Neural cell (in vitro differentiated cells): ENCODE results near the gene RAB6A. TPM values are rescaled to one million over a fixed set of nuclear protein-coding genes. Genes with fewer than 3 reads are reported as not detected.

Experiments used
- H2AFZ ChIP-seq: fragments of 200-600, 300-800 bp; sonication (generic), shearing (Covaris generic); 2 replicates; pipeline ENCODE4 v1.6.0; 2014; ENCODE audit warnings: low read depth, mild to moderate bottlenecking, antibody characterized with exemption, low read length, moderate library complexity
- H3F3A ChIP-seq: fragments of 200-600 bp; shearing (Covaris generic); 2 replicates; pipeline ENCODE4 v1.6.1; 2016; ENCODE audit warnings: mild to moderate bottlenecking, moderate library complexity, mixed read lengths, antibody characterized with exemption, low read length; ENCODE audit not compliant: insufficient read depth, poor library complexity, severe bottlenecking
- H3K27ac ChIP-seq: fragments of 200-600, 300-800 bp; sonication (generic), shearing (Covaris generic); 2 replicates; pipeline ENCODE4 v1.5.1; 2014; ENCODE audit warnings: mild to moderate bottlenecking, low read length, moderate library complexity
- H3K27me3 ChIP-seq: fragments of 300-800, 200-600 bp; sonication (generic), shearing (Covaris generic); 2 replicates; pipeline ENCODE4 v1.6.0; 2014; ENCODE audit warnings: mild to moderate bottlenecking, low read depth, low read length, moderate library complexity; ENCODE audit not compliant: insufficient read depth
- H3K36me3 ChIP-seq: fragments of 300-800, 200-600 bp; sonication (generic), shearing (Covaris generic); 2 replicates; pipeline ENCODE4 v1.5.1; 2014; ENCODE audit warnings: mild to moderate bottlenecking, antibody characterized with exemption, low read length, moderate library complexity; ENCODE audit not compliant: insufficient read depth
- H3K4me2 ChIP-seq: fragments of 300-800, 200-600 bp; sonication (generic), shearing (Covaris generic); 2 replicates; pipeline ENCODE4 v1.6.0; 2014; ENCODE audit warnings: mild to moderate bottlenecking, low read length
- H3K4me3 ChIP-seq: fragments of 300-800, 200-600 bp; sonication (generic), shearing (Covaris generic); 2 replicates; pipeline ENCODE4 v1.5.1; 2014; ENCODE audit warnings: mild to moderate bottlenecking, low read length, moderate library complexity
- H3K79me2 ChIP-seq: fragments of 200-600 bp; shearing (Covaris generic); replicated peaks from 2 replicates; pipeline ENCODE4 v1.6.0; 2014; ENCODE audit warnings: mild to moderate bottlenecking, low read length, moderate library complexity; ENCODE audit not compliant: insufficient read depth
- H3K9ac ChIP-seq: fragments of 300-800, 200-600 bp; sonication (generic), shearing (Covaris generic); 2 replicates; pipeline ENCODE4 v1.6.1; 2016; ENCODE audit warnings: mild to moderate bottlenecking, low read length, mixed read lengths
- H3K9me2 ChIP-seq: fragments of 200-600 bp; shearing (Covaris generic); 2 replicates; pipeline ENCODE4 v1.6.1; 2016; ENCODE audit warnings: mild to moderate bottlenecking, low read length, mixed read lengths; ENCODE audit not compliant: insufficient read depth
- H3K9me3 ChIP-seq: fragments of 200-600, 300-800 bp; sonication (generic), shearing (Covaris generic); 2 replicates; pipeline ENCODE4 v1.6.1; 2016; ENCODE audit warnings: mild to moderate bottlenecking, mixed run types, low read length, moderate library complexity, mixed read lengths
- H4K20me1 ChIP-seq: fragments of 200-600 bp; shearing (Covaris generic); 2 replicates; pipeline ENCODE4 v1.6.1; 2016; ENCODE audit warnings: mild to moderate bottlenecking, mixed run types; ENCODE audit not compliant: insufficient read depth
- CTCF ChIP-seq: fragments of 450-650 bp; IDR thresholded peaks from 2 replicates; pipeline ENCODE4 v1.5.1; 2014; ENCODE audit warnings: antibody characterized with exemption, mild to moderate bottlenecking, moderate library complexity; ENCODE audit not compliant: poor library complexity, severe bottlenecking
- EP300 ChIP-seq: fragments of 450-650 bp; conservative IDR thresholded peaks from 2 replicates; pipeline ENCODE4 v1.6.1; 2014; ENCODE audit warnings: antibody characterized with exemption, mild to moderate bottlenecking, moderate library complexity; ENCODE audit not compliant: poor library complexity, severe bottlenecking
- EZH2 ChIP-seq: fragments of 200-600, 300-800 bp; shearing (Covaris generic), sonication (generic); IDR thresholded peaks from 2 replicates; pipeline ENCODE4 v1.6.1; 2014; ENCODE audit warnings: antibody characterized with exemption, low read length, borderline replicate concordance, mild to moderate bottlenecking; ENCODE audit not compliant: insufficient read depth, poor library complexity, severe bottlenecking
- MXI1 ChIP-seq: fragments of 450-650 bp; conservative IDR thresholded peaks from 2 replicates; pipeline ENCODE4 v1.6.1; 2014; ENCODE audit warnings: antibody characterized with exemption, mild to moderate bottlenecking; ENCODE audit not compliant: poor library complexity, severe bottlenecking
- POLR2AphosphoS5 ChIP-seq: IDR thresholded peaks from 2 replicates; pipeline ENCODE4 v1.6.1; 2012
- RAD21 ChIP-seq: fragments of 450-650 bp; conservative IDR thresholded peaks from 2 replicates; pipeline ENCODE4 v1.6.1; 2014; ENCODE audit warnings: antibody characterized with exemption, mild to moderate bottlenecking, moderate library complexity
- REST ChIP-seq: IDR thresholded peaks from 2 replicates; pipeline ENCODE4 v1.6.1; 2012; ENCODE audit warnings: borderline replicate concordance
- SMC3 ChIP-seq: fragments of 450-650 bp; conservative IDR thresholded peaks from 2 replicates; pipeline ENCODE4 v1.6.1; 2014; ENCODE audit warnings: antibody characterized with exemption, mild to moderate bottlenecking, moderate library complexity; ENCODE audit not compliant: poor library complexity
- TAF1 ChIP-seq: IDR thresholded peaks from 2 replicates; pipeline ENCODE4 v1.6.1; 2012; ENCODE audit warnings: low read depth
- polyA plus RNA-seq: library from polyadenylated mRNA; depleted of rRNA; stranded (reverse); fragments of >200 nt; gene quantifications from 2 replicates; pipeline ENCODE4 v1.2.3, GENCODE V29; 2014

The RAB6A gene
- polyA plus RNA-seq, 1 donor from 2014 or later = 155 TPM

- no peaks in the 10 kb centered on the region for H3K9me3 ChIP-seq
- H3K79me2 ChIP-seq = no peaks in the 10 kb centered on the region
- H3F3A ChIP-seq = no peaks in the 10 kb centered on the region
- no peak overlapping the region for H3K27ac ChIP-seq
- no peaks in the 10 kb centered on the region for H3K27me3 ChIP-seq
- H3K4me3 ChIP-seq = no peak overlapping the region
- H3K36me3 ChIP-seq = no peaks in the 10 kb centered on the region
- no peaks in the 10 kb centered on the region for H3K9me2 ChIP-seq
- H3K4me2 ChIP-seq = no peak overlapping the region
- H3K9ac ChIP-seq = no peak overlapping the region
- H4K20me1 ChIP-seq = no peaks in the 10 kb centered on the region
- H2AFZ ChIP-seq = no peak overlapping the region
- TF ChIP-seq SMC3 = no peak
- no peak for TF ChIP-seq REST
- no peak for TF ChIP-seq POLR2AphosphoS5
- no peak for TF ChIP-seq EZH2
- no peak for TF ChIP-seq TAF1
- TF ChIP-seq CTCF = no peak
- TF ChIP-seq EP300 = no peak
- TF ChIP-seq RAD21 = no peak
- TF ChIP-seq MXI1 = no peak
Observed at GRCh38 chr11:73648121-73648520, 112.8 kb downstream of the RAB6A start.

- Histone ChIP-seq H3K4me2 (no peak overlapping the region), H3F3A (no peaks in the 10 kb centered on the region), H3K4me3 (no peak overlapping the region), H4K20me1 (no peaks in the 10 kb centered on the region), H2AFZ (no peak overlapping the region), H3K36me3 (no peaks in the 10 kb centered on the region), H3K27ac (no peak overlapping the region), H3K9me3 (no peaks in the 10 kb centered on the region), H3K79me2 (no peaks in the 10 kb centered on the region), H3K9ac (no peak overlapping the region), H3K9me2 (no peaks in the 10 kb centered on the region), H3K27me3 (no peaks in the 10 kb centered on the region)
- no peak for TF ChIP-seq SMC3
Observed at GRCh38 chr11:73647459-73648100, 113.3 kb downstream of the RAB6A start.
